Stimulated activated CD4-positive, alpha-beta T cell treated with anti-CD3 and anti-CD28 coated beads, Interleukin-1b, Interleukin-23, amount 100 ng/mL, for 1 hour (primary cell): Measurements from ENCODE around the gene CLBA1.
"Not testable (repeated sequence)": the region's sequence is repeated elsewhere in the genome, so short reads cannot be mapped to it uniquely, and the experiment has no call there.

Source experiments
- DNase-seq, 2 donors: peaks; one replicate each; pipeline ENCODE4 v3.0.0-alpha.2; 2020; ENCODE audit warnings: low read depth in 2 of 2

CLBA1 gene

DNA sequence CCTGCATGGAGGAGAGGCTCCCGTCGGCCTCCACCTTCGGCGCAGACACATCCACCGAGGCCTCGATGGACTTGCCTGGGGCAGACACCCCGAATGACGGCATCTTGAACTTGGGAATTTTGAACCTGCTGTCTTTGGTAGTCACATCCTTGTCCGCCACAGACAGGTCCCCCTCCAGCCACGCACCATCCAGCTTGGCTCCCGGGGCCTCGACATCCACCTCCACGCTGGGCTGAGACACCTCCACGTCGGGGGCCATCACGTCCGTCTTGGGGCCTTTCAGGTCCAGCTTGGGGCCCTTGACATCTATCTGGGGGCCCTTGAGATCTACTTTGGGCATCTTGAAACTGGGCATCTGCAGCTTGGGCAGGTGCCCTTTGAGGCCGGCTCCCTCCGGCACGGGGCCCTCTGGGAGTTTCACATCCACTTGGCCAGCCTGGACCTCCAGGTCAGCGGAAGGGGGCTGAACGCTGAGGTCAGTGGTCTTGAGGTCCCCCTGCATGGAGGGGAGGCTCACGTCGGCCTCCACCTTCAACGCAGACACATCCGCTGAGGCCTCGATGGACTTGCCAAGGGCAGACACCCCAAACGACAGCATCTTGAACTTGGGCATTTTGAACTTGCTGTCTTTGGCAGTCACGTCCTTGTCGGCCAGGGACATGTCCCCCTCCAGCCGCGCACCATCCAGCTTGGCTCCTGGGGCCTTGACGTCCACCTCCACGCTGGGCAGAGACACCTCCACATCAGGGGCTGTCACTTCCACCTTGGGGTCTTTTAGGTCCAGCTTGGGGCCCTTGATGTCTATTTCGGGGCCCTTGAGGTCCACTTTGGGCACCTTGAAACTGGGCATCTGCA is 37.5 kb upstream of the CLBA1 start:
- DNase-seq: not testable (repeated sequence)

DNA sequence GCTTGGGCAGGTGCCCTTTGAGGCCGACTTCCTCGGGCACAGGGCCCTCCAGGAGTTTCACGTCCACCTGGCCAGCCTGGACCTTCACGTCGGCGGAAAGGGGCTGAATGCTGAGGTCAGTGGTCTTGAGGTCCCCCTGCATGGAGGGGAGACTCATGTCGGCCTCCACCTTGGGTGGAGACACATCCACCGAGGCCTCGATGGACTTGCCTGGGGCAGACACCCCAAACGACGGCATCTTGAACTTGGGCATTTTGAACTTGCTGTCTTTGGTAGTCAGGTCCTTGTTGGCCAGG is 36.9 kb upstream of the CLBA1 start:
- no peak for DNase-seq

DNA sequence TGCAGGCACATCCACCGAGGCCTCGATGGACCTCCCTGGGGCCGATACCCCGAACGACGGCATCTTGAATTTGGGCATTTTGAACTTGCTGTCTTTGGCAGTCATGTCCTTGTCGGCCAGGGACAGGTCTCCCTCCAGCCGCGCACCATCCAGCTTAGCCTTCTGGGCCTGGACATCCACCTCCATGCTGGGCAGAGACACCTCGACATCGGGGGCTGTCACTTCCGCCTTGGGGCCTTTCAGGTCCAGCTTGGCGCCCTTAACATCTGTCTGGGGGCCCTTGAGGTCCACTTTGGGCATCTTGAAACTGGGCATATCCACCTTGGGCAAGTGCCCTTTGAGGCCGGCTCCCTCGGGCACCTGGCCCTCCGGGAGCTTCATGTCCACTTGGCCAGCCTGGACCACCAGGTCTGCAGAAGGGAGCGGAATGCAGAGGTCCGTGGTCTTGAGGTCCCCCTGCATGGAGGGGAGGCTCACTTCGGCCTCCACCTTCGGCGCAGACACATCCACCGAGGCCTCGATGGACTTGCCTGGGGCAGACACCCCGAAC is 36.1 kb upstream of the CLBA1 start:
- not testable (repeated sequence) for DNase-seq

DNA sequence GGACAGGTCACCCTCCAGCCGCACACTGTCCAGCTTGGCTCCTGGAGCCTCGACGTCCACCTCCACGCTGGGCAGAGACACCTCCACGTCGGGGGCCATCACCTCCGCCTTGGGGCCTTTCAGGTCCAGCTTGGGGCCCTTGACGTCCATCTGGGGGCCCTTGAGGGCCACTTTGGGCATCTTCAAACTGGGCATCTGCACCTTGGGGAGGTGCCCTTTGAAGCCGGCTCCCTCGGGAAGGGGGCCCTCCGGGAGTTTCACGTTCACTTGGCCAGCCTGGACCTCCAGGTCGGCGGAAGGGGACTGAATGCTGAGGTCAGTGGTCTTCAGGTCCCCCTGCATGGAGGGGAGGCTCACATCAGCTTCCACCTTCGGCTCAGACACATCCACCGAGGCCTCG is 35.6 kb upstream of the CLBA1 start:
- DNase-seq: no peak

DNA sequence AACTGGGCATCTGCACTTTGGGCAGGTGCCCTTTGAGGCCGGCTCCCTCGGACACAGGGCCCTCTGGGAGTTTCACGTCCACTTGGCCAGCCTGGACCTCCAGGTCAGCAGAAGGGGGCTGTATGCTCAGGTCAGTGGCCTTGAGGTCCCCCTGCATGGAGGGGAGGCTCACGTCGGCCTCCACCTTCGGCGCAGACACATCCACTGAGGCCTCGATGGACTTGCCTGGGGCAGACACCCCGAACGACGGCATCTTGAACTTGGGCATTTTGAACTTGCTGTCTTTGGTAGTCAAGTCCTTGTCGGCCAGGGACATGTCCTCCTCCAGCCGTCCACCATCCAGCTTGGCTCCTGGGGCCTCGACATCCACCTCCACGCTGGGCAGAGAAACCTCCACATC is 34.9 kb upstream of the CLBA1 start:
- DNase-seq: not testable (repeated sequence)

DNA sequence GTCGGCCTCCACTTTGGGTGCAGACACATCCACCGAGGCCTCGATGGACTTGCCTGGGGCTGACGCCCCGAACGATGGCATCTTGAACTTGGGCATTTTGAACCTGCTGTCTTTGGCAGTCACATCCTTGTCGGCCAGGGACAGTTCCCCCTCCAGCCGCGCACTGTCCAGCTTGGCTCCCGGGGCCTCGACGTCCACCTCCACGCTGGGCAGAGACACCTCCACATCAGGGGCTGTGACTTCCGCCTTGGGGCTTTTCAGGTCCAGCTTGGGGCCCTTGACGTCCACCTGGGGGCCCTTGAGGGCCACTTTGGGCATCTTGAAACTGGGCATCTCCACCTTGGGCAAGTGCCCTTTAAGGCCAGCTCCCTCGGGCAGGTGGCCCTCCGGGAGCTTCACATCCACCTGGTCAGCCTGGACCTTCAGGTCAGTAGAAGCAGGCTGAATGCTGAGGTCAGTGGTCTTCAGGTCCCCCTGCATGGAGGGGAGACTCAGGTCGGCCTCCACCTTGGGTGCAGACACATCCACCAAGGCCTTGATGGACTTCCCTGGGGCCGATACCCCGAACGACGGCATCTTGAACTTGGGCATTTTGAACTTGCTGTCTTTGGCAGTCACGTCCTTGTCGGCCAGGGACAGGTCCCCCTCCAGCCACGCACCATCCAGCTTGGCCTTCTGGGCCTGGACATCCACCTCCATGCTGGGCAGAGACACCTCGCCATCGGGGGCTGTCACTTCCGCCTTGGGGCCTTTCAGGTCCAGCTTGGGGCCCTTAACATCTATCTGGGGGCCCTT is 33.5 kb upstream of the CLBA1 start:
- not testable (repeated sequence) for DNase-seq

DNA sequence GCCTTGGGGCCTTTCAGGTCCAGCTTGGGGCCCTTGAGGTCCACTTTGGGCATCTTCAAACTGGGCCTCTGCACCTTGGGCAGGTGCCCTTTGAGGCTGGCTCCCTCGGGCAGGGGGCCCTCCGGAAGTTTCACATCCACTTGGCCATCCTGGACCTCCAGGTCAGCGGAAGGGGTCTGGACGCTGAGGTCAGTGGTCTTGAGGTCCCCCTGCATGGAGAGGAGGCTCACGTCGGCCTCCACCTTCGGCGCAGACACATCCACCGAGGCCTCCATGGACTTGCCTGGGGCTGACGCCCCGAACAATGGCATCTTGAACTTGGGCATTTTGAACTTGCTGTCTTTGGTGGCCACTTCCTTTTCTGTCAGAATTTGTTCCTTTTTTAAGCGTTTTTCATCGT is 32.5 kb upstream of the CLBA1 start:
- DNase-seq: no peak

DNA sequence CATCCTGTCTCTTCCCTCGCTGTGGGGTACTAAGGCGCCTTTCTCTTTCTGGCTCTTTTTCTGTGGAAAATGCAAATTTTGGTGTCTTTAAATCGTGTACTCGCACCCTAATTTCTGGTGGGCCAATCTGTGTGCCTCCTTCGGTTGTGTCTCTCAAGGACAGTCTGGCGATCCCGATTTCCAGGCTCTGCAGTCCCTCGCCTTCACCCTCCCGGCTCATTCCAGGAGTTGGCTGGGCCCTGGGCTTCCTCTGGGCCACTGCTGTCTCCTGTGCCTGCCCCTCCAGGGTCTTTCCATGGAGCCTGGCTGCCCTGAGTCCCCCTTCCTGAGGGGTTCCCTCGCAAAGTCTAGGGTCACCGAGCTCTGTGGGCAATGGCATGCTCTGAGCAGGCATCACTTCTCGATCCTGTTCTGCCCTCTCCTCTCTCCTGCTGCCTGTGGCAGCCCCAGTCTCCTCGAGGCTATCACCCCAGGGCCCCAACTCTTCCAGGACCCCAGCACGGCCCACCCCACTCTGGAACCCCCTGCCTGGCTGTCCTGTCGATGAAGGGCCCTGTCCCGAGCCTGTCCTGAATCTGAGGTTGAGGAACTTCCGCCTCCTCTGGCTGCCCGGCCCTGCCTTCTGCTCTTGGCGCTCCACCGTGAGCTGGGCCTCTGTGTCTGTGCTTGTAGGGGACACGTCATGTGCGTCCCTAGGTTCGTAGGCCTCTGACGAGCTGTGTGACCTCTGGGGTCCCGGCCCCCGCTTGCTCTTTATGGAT is 31.5 kb upstream of the CLBA1 start:
- no peak for DNase-seq

DNA sequence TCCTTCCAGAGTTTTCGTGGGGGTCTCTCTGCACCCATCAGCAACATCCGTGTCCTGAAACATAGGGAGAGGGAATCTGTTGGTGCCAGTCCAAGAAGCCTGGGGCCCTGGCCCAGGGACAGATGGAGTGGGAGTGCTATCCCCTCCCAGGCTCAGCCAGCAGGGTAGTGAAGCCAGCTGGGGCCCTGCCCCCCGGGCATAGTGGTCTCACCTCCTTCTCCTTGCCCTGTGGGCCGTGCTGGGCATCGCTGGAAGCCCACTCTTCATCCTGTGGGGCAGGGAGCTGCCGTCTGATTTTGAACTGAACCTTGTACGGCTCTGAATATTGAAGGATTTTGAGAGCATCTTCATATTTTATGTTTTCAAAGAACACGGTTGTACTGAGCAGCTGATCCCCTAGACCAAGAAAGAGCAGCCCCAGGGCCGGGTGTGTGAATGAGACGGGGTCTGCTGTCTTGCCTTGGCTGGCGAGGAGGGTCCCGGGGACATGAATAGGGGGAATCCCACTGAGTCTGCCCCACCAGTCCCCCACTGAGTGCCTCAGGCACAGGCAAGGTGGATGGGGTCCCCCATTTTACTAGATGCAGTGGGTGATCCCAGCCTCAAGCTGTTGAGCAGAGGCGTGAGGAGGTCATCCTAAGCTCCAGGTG is 30.7 kb upstream of the CLBA1 start:
- DNase-seq: no peak

DNA sequence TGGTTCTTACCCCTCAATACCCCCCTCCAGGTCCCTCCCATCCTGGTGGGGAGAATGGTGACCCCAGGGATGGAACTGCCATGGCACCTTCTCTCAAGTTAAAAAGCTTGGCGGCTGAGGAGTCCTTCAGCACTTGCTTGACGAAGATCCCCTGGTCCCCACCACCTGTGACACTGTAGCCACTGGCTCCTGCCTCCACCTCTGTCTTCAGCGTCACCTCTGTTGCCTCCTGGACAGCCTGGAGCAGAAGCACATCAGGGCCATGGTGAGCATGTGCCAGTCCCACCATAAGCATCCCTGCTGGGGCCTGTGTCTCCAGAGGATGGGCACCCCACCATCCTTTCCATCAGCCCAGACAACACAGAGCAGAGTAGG is 30.2 kb upstream of the CLBA1 start:
- DNase-seq: no peak

DNA sequence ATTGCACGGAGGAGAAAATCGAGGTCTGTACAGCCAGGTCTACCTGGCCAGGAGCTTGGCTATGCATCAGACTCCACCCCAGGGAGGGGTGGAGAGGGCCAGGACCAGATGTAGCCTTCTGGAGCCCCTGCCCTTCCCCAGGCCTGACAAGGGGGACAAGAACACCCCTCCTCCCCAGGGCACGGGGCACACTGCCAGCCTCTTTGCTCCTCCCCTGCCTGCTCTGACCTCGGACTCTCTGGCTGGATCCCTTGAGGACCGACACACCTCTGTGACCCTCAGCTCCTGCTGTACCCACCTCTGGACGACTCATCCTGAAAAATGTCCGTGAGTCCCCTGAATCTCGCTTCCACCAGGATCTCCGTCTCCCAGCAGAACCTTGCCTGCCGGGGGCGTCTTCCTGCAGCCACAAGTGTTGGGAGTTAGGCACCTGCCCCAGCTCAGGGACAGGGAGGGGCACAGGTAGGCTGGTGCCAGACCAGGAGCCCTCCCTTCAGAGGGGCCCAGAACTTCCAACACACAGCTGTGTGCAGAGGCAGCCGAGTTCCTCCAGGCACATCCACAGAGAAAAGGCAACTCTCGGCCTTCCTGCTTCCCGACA is 29.2 kb upstream of the CLBA1 start:
- no peak for DNase-seq

DNA sequence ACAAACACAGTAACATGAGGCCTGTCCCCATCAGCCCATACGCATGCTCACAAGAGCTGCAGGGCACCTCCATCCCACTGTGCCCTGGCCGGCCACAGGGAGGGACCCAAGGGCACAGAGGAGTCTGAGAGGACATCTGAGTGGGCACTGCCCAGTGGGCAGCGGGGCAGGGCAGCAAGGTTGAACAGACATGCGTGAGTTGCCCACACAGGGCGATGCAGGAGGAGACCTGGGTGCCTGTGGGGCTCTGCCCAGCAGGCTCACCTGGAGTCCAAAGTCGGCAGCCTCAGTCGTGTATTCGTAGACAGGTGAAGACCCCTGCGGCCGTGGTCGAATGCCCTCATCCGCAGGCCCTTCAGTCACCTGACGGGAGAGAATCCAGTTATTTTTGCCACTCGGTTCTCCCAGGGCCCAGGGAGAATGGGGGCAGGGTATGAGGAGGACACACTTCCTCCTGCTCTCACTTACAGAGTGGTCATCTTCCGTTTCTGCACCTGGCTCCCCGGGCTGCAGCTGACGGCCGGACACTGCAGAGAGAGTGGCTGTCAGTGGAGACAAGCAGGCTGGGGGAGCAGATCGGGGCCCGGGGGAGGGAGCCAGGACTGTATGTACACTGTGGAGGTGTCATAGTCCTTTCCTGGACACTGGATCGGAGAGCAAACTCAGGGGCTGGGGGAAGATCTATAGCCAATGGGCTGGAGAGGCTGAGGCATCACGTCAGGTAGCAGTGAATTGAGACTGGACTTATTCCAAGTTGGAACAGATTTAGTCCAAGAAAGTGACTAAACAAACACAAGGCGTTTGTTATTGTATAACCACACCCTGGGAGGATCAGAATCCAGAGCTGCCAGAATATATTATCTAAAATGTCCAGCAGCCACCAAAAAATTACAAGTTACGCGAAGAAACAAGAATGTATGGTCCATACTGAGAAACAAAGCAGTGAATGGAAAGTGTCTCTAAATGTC is 28.2 kb upstream of the CLBA1 start:
- no peak for DNase-seq

DNA sequence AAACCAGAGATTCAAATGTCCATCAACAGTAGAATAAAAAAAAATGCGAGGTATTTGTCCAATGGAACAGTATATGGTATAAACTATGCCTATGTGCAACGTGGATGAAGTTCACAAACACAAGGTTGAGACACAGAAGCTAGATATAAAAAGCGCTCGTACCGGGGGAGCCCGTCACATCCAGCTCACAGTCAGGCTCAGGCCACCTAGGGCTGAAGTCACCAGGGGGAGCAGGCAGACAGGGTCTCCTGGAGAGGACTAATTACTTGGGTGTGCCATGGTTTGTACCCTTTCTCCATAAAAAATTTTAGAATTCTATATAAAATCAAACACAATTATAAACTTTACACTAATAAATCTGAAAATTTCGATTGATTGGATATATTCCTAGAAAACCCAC is 21.0 kb upstream of the CLBA1 start:
- no peak for DNase-seq

DNA sequence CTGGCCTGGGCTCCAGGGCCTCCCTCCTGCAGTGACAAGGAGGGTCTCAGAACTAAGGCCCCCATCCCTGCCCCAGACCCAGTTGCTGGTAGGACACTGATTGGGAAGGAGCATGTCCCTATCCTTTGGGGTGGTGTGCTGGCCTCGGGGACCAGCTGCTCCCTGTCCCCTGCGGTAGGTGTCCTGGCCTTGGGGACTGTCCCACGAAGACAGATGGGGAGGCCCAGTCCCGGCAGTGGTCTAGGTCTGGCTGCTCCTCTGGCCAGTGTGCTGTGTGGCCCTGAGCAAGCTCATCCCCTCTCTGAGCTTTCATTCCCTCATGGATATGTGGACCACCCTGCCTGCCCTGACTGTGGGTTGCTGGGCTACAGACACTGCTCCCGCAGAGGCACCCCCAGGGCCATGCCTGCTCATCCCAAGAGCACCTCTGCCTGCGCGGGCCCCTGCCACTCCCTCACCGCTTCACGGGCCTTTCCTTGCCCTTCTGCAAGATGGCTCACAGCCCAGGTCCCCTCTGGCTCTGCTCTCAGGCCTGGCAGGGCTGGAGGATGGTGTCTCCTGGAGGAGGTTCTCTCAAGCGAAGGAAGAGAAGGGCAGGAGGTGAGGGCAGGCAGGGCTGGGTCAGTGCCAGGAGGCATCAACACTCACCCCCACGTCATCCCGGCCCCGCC is 19.9 kb upstream of the CLBA1 start:
- no peak for DNase-seq

DNA sequence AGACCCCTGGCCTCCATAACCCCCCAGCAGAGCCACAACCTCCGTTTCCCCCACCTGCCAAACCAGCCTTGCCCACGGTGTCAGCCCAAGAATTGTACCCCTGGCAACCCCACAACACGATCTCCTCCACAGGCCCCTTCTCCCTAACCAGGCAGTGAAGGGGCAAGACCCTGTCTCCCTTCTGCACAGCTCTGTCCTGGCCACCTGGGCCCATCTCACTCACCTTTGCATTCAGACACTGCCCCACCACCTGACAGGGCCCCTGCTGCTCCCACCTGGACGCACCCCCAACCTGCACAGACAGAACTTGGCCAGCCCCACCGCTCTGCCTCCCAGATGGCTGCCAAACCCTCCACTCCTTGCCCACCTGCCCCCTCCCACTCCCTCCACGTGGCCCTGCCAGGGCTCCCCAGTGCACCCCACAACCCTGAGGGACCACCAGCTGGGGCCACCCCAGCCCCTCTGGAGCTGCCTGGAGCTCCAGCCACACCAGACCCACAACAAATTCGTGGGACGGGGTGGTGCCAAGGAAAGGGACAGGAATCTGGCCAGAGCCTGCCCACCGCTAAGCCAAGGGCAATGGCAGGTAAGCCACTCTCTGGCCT is 19.2 kb upstream of the CLBA1 start:
- DNase-seq: no peak

DNA sequence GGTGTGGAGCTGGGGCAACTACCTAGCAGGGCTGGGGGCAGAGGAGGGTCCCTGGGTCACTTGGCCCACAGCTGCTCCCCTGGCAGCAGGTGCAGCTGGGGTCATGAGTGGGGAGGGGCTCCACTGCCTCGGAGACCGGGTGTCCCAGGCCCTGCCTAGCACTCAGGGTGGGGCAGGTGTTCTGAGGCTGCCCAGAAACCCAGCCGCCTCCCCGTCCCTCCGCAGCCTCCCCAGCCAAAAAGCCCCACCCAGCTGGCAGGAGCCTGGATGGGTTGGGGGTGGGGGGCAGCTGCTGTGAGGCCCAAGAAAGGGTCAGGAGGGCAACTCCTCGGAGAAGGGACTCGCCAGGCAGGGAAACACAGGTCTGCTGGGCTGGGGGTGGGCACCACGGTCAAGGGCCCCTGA is 18.6 kb upstream of the CLBA1 start:
- no peak for DNase-seq

DNA sequence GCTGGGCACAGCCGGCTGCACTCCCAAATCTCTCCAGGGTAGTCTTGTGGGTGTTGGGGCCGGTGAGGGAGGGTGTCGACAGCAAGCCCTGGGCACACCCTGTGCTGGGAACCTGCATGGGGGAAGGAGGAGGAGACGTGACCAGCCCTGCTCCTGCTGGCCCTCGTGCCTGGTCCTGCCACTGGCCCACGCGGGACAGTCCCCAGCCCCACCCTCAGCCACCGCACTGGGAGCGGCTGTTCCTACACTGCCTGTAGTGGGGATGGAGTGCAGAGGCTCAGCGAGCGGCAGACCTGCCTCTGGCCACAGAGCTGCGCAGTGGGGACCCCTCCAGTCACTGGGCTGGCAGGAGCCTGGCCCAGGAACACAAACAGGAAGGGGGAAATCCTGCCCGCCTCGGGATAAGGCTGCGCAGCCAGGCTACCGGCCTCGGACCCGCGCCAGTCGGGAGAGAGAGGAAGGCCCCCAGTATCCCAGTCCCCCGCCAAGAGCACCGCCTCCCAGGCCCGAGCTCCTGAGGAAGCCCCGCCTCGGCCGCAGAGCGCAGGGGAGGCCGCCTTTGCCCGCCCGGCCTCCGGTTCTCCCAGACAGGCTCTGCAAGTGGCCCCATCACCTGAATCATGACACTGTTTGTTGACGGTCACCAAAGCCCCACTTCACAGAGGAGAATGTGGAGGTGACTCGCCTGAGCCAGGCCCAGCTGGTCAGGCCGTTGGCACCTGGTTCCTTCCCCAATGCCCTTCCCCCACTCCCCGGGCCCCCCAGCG is 18.0 kb upstream of the CLBA1 start:
- no peak for DNase-seq

DNA sequence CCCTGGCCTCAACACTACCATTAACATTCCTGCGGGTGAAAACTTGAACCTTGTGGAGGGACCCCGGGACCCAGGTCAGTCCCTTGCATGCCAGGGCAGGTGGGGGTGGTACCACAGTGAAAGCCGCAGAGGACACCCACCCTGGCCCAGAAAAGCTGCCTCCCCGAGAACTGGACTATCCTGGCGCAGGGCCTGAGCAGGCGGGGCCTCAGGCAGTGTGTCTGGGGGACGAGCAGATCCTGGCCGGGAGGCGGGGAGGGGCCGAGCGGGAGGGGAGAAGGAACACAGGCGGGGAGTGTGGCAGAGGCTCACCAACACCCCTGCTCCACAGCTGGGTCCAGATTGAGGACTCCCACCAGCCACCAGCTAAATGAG is 17.4 kb upstream of the CLBA1 start:
- no peak for DNase-seq
